Kidney epithelial cell (primary cell): Measurements from ENCODE around the gene MAP4K4. TPM values are rescaled to one million over a fixed set of nuclear protein-coding genes. Genes with fewer than 3 reads are reported as not detected.

ENCODE experiments used
- DNase-seq: peaks from one replicate; pipeline ENCODE4 v3.0.0-alpha.2; 2010; ENCODE audit warnings: low read depth
- H3K27me3 ChIP-seq: 2 replicates; pipeline ENCODE4 v1.6.0; 2011; ENCODE audit warnings: low read length; ENCODE audit not compliant: control insufficient read depth, insufficient read depth
- H3K36me3 ChIP-seq: 2 replicates; pipeline ENCODE4 v1.5.1; 2011; ENCODE audit warnings: low read length; ENCODE audit not compliant: control insufficient read depth, insufficient read depth
- H3K4me3 ChIP-seq: 2 replicates; pipeline ENCODE4 v1.5.1; 2011; ENCODE audit warnings: low read depth, mild to moderate bottlenecking, control low read depth, low read length
- CTCF ChIP-seq: IDR thresholded peaks from 2 replicates; pipeline ENCODE4 v1.5.1; 2011; ENCODE audit warnings: mild to moderate bottlenecking, moderate library complexity, low read length, control low read depth, inconsistent platforms; ENCODE audit not compliant: insufficient read depth, poor library complexity, severe bottlenecking
- total RNA-seq: library from RNA; depleted of rRNA; stranded (reverse); fragments of >200 nt; gene quantifications from 2 replicates; pipeline ENCODE4 v1.2.3, GENCODE V29; 2015

The MAP4K4 gene
- total RNA-seq, 1 donor from 2014 or later: 134 TPM

- TF ChIP-seq CTCF: no peak
- DNase-seq: no peak
- no peak overlapping the region for H3K4me3 ChIP-seq
- H3K36me3 ChIP-seq: no peaks in the 10 kb centered on the region
- no peaks in the 10 kb centered on the region for H3K27me3 ChIP-seq
Measured at GRCh38 chr2:101777337-101777736, 79.8 kb downstream of the MAP4K4 start.

GRCh38 chr2:101778102-101778501, 80.6 kb downstream of the MAP4K4 start:
- no peaks in the 10 kb centered on the region for H3K36me3 ChIP-seq
- TF ChIP-seq CTCF: no peak
- DNase-seq: no peak
- H3K4me3 ChIP-seq: no peak overlapping the region
- H3K27me3 ChIP-seq: no peaks in the 10 kb centered on the region

GRCh38 chr2:101779190-101779589, 81.7 kb downstream of the MAP4K4 start:
- H3K36me3 ChIP-seq: no peaks in the 10 kb centered on the region

GRCh38 chr2:101779656-101780055, 82.1 kb downstream of the MAP4K4 start:
- no peak for TF ChIP-seq CTCF

More at GRCh38 chr2:101779190-101779589, 81.7 kb downstream of the MAP4K4 start:
- Histone ChIP-seq H3K27me3 (no peaks in the 10 kb centered on the region), H3K4me3 (no peak overlapping the region)
- no peak for TF ChIP-seq CTCF
- DNase-seq: no peak

GRCh38 chr2:101781326-101781725, 83.8 kb downstream of the MAP4K4 start:
- Histone ChIP-seq H3K4me3 (no peak overlapping the region), H3K36me3 (no peaks in the 10 kb centered on the region), H3K27me3 (no peaks in the 10 kb centered on the region)
- DNase-seq: no peak
- no peak for TF ChIP-seq CTCF

More at GRCh38 chr2:101779656-101780055, 82.1 kb downstream of the MAP4K4 start:
- H3K27me3 ChIP-seq: no peaks in the 10 kb centered on the region
- DNase-seq: no peak
- H3K36me3 ChIP-seq: no peaks in the 10 kb centered on the region
- H3K4me3 ChIP-seq: no peak overlapping the region

GRCh38 chr2:101781791-101782426, 84.4 kb downstream of the MAP4K4 start:
- H3K27me3 ChIP-seq: no peaks in the 10 kb centered on the region
- no peak for TF ChIP-seq CTCF
- no peak overlapping the region for H3K4me3 ChIP-seq
- DNase-seq: no peak
- H3K36me3 ChIP-seq: no peaks in the 10 kb centered on the region
